Spleen (tissue), 11 donors: ENCODE measurements around the gene SPEM1. TPM values are rescaled to one million over a fixed set of nuclear protein-coding genes. Genes with fewer than 3 reads are reported as not detected.

ENCODE experiments used
- DNase-seq: peaks from one replicate; pipeline ENCODE4 v3.0.0-alpha.2; 2020
- H3K27ac ChIP-seq, 8 donors: fragments of 200-600 bp; sonication (generic) in 7 of 8; 1 replicate in 4 of 8; 2 replicates in 4 of 8; pipeline versions ENCODE4 v1.5.0 to v1.8.0; 2016 to 2021; ENCODE audit warnings: inconsistent platforms in 4 of 8, mild to moderate bottlenecking in 4 of 8, moderate library complexity in 1 of 8
- H3K27me3 ChIP-seq, 7 donors: fragments of 200-600 bp; sonication (generic) in 6 of 7; replicated peaks in 1 of 7; 1 replicate in 4 of 7; 2 replicates in 3 of 7; pipeline versions ENCODE4 v1.5.0 to v1.8.0; 2016 to 2021; ENCODE audit warnings: inconsistent platforms in 3 of 7, mild to moderate bottlenecking in 1 of 7
- H3K36me3 ChIP-seq, 6 donors: fragments of 200-600 bp; sonication (generic) in 5 of 6; 1 replicate in 4 of 6; 2 replicates in 2 of 6; pipeline versions ENCODE4 v1.5.0 to v1.8.0; 2016 to 2021; ENCODE audit warnings: inconsistent platforms in 2 of 6
- H3K4me1 ChIP-seq, 6 donors: fragments of 200-600 bp; sonication (generic) in 5 of 6; 1 replicate in 3 of 6; 2 replicates in 3 of 6; pipeline versions ENCODE4 v1.5.0 to v1.8.0; 2016 to 2021; ENCODE audit warnings: inconsistent platforms in 3 of 6
- H3K4me3 ChIP-seq, 8 donors: fragments of 200-600 bp; sonication (generic) in 7 of 8; 1 replicate in 4 of 8; 2 replicates in 4 of 8; pipeline versions ENCODE4 v1.5.0 to v1.8.0; 2016 to 2021; ENCODE audit warnings: inconsistent platforms in 4 of 8, mild to moderate bottlenecking in 4 of 8, moderate library complexity in 2 of 8
- H3K9me3 ChIP-seq, 8 donors: fragments of 200-600 bp; sonication (generic) in 7 of 8; 1 replicate in 4 of 8; 2 replicates in 4 of 8; pipeline versions ENCODE4 v1.5.0 to v1.8.0; 2016 to 2021; ENCODE audit warnings: inconsistent platforms in 4 of 8
- CTCF ChIP-seq, 11 experiments: fragments of 200-600 bp in 7 of 11; fragments of 450-650 bp in 4 of 11; sonication (generic) in 4 of 11; IDR thresholded peaks in 8 of 11; conservative IDR thresholded peaks in 3 of 11; 1 replicate in 7 of 11; 2 replicates in 4 of 11; pipeline versions ENCODE4 v1.4.0 to v1.8.0; 2016 to 2021; ENCODE audit warnings: antibody characterized with exemption in 11 of 11, inconsistent platforms in 4 of 11, mild to moderate bottlenecking in 1 of 11
- POLR2A ChIP-seq, 3 donors: fragments of 450-650 bp; IDR thresholded peaks; one replicate each; pipeline ENCODE4 v1.5.1; 2017; ENCODE audit warnings: antibody characterized with exemption in 3 of 3, mild to moderate bottlenecking in 1 of 3
- POLR2AphosphoS5 ChIP-seq, 3 donors: sonication (generic); formaldehyde crosslinking; IDR thresholded peaks; one replicate each; pipeline ENCODE4 v1.5.1; 2017; ENCODE audit warnings: antibody characterized with exemption in 3 of 3
- WGBS, 5 donors: extraction: QIAGEN DNeasy Blood & Tissue Kit in 3 of 5; methylation state at CpG; one replicate each; pipeline versions ENCODE4 v1.1.5 to v1.1.7; 2013 to 2018; 5-methylcytosine and 5-hydroxymethylcytosine counted together
- intact Hi-C: fragments of 100-400 bp; cut with DNase I; formaldehyde crosslinking; loops from one replicate; pipeline ENCODE4 v1.15.0; 2023; ENCODE audit warnings: low total_unique reads
- polyA plus RNA-seq, 3 donors: library from polyadenylated mRNA; stranded (reverse); fragments of 200-250 nt; gene quantifications; one replicate each; pipeline ENCODE4 v1.2.1, GENCODE V29; 2013
- total RNA-seq, 7 donors: library from RNA; depleted of rRNA in 3 of 7; stranded (reverse); fragments of >200 nt in 3 of 7; fragmentation: NEBNext Ultra II Directional in 4 of 7; extraction: Animal tissue kit (Norgen Biotek cat#: 25700) in 4 of 7; gene quantifications; one replicate each; pipeline versions ENCODE4 v1.1.0 to v1.2.1, GENCODE V29; 2016 to 2021
- donor health status: healthy with polysubstance abuse.
- donor health status: DM: no; HTN: no; CAD: no; lungs with moderate emphysema.
- donor health status: DM: no; HTN: no; CAD: no.
- donor health status: Bipolar disorder and iron deficiency.
- donor health status: healthy.
- donor health status: DM: no; HTN: no; CAD: no.
- donor health status: DM: yes; HTN: yes; CAD: no.

Gene SPEM1
- total and polyA plus RNA-seq, 10 donors, result not detected

GRCh38 chr17:7404737-7405349, 15.3 kb upstream of the SPEM1 start:
- Histone ChIP-seq H3K27ac (peak overlapping the region; percentile 60 to 91 (median 83)), H3K27me3 (peaks cover 0 to 30% (median 7%) of the 10 kb centered on the region in 7 donors), H3K36me3 (no peaks in the 10 kb centered on the region), H3K9me3 (no peaks in the 10 kb centered on the region), H3K4me3 (peak overlapping the region; percentile 46 to 90 (median 64)), H3K4me1 (peaks cover 8 to 43% (median 26%) of the 10 kb centered on the region in 6 donors)
- WGBS, 5 donors, result 1% methylated on average over 37 to 65 of the region's 65 CpGs
- intact Hi-C loops, result no loop called here
- peak in 3 of 11 experiments; percentile 27 to 30 (median 28) for TF ChIP-seq CTCF (IDR thresholded peaks at IDR 0.05 in 8 of 11, conservative IDR thresholded peaks at IDR 0.05 in 3 of 11)
- no peak for TF ChIP-seq POLR2A (IDR thresholded peaks at IDR 0.05)
- TF ChIP-seq POLR2AphosphoS5 (IDR thresholded peaks at IDR 0.05), result peak; percentile 27 to 73 (median 58)
- peak; percentile 92 for DNase-seq

- 20 to 32% (median 21%) methylated on average over 23 to 38 of the region's 38 CpGs for WGBS, 5 donors
- Histone ChIP-seq H3K4me1 (peaks cover 8 to 43% (median 26%) of the 10 kb centered on the region in 6 donors), H3K4me3 (peak overlapping the region; percentile 46 to 90 (median 64)), H3K36me3 (no peaks in the 10 kb centered on the region), H3K9me3 (no peaks in the 10 kb centered on the region), H3K27me3 (peaks cover 0 to 30% (median 7%) of the 10 kb centered on the region in 7 donors), H3K27ac (peak overlapping the region in 7 of 8 donors; percentile 72 to 91 (median 86))
- intact Hi-C loops, result no loop called here
- TF ChIP-seq CTCF (IDR thresholded peaks at IDR 0.05 in 8 of 11, conservative IDR thresholded peaks at IDR 0.05 in 3 of 11), result no peak
- TF ChIP-seq POLR2AphosphoS5 (IDR thresholded peaks at IDR 0.05), result no peak
- TF ChIP-seq POLR2A (IDR thresholded peaks at IDR 0.05), result no peak
- no peak for DNase-seq
These were observed 14.5 kb upstream of the SPEM1 start for GRCh38 chr17:7405350-7406234.

GRCh38 chr17:7406235-7406825, 13.8 kb upstream of the SPEM1 start:
- DNase-seq, result no peak

More at GRCh38 chr17:7406235-7406825, 13.8 kb upstream of the SPEM1 start:
- Histone ChIP-seq H3K4me1 (peaks cover 8 to 43% (median 26%) of the 10 kb centered on the region in 6 donors), H3K27me3 (peaks cover 0 to 30% (median 7%) of the 10 kb centered on the region in 7 donors), H3K27ac (no peak overlapping the region), H3K9me3 (no peaks in the 10 kb centered on the region), H3K36me3 (no peaks in the 10 kb centered on the region), H3K4me3 (no peak overlapping the region)
- intact Hi-C loops, result no loop called here
- no peak for TF ChIP-seq CTCF (IDR thresholded peaks at IDR 0.05 in 8 of 11, conservative IDR thresholded peaks at IDR 0.05 in 3 of 11)
- TF ChIP-seq POLR2AphosphoS5 (IDR thresholded peaks at IDR 0.05), result no peak
- TF ChIP-seq POLR2A (IDR thresholded peaks at IDR 0.05), result no peak
- 67 to 77% (median 72%) methylated on average over 12 of the region's 12 CpGs for WGBS, 5 donors
